22Rv1 (cell line): ENCODE data around the gene ZSWIM5.
"Not testable (repeated sequence)": the region's sequence is repeated elsewhere in the genome, so short reads cannot be mapped to it uniquely, and the experiment has no call there.

Experiments used
- H3K27ac ChIP-seq: fragments of 450-650 bp; 2 replicates; pipeline ENCODE4 v1.5.1; 2017
- CTCF ChIP-seq: fragments of 450-650 bp; IDR thresholded peaks from 2 replicates; pipeline ENCODE4 v1.5.1; 2017; ENCODE audit warnings: mild to moderate bottlenecking
- ZFX ChIP-seq: fragments of 450-650 bp; IDR thresholded peaks from 2 replicates; pipeline ENCODE4 v1.6.1; 2017; ENCODE audit warnings: antibody characterized with exemption, borderline replicate concordance

ZSWIM5 gene

GRCh38 chr1:45123358-45123757 lies 83.0 kb downstream of the ZSWIM5 start:
- TF ChIP-seq ZFX (no peak), CTCF (no peak)
- no peak overlapping the region for H3K27ac ChIP-seq

GRCh38 chr1:45122724-45123123 lies 83.7 kb downstream of the ZSWIM5 start:
- no peak overlapping the region for H3K27ac ChIP-seq
- TF ChIP-seq CTCF (no peak), ZFX (no peak)

- no peak overlapping the region for H3K27ac ChIP-seq
- TF ChIP-seq ZFX, result no peak
Observed at GRCh38 chr1:45117766-45118165, 88.6 kb downstream of the ZSWIM5 start.

- H3K27ac ChIP-seq, result no peak overlapping the region
- TF ChIP-seq CTCF (no peak), ZFX (no peak)
Observed at GRCh38 chr1:45116820-45117219, 89.6 kb downstream of the ZSWIM5 start.

GRCh38 chr1:45116340-45116739 lies 90.1 kb downstream of the ZSWIM5 start:
- TF ChIP-seq ZFX (no peak), CTCF (no peak)
- H3K27ac ChIP-seq, result no peak overlapping the region

- not testable (repeated sequence) for H3K27ac ChIP-seq
Observed at GRCh38 chr1:45115198-45115597, 91.2 kb downstream of the ZSWIM5 start.

GRCh38 chr1:45112661-45113060 lies 93.7 kb downstream of the ZSWIM5 start:
- TF ChIP-seq ZFX (no peak), CTCF (no peak)
- no peak overlapping the region for H3K27ac ChIP-seq

GRCh38 chr1:45111239-45111638 lies 95.2 kb downstream of the ZSWIM5 start:
- TF ChIP-seq CTCF (no peak), ZFX (no peak)
- H3K27ac ChIP-seq, result no peak overlapping the region

GRCh38 chr1:45107782-45108181 lies 98.6 kb downstream of the ZSWIM5 start:
- no peak overlapping the region for H3K27ac ChIP-seq
- TF ChIP-seq ZFX (no peak), CTCF (no peak)

GRCh38 chr1:45106864-45107263 lies 99.5 kb downstream of the ZSWIM5 start:
- H3K27ac ChIP-seq, result not testable (repeated sequence)

GRCh38 chr1:45106156-45106545 lies 100.3 kb downstream of the ZSWIM5 start:
- H3K27ac ChIP-seq, result not testable (repeated sequence)

- H3K27ac ChIP-seq, result not testable (repeated sequence)
Observed at GRCh38 chr1:45105486-45106155, 100.8 kb downstream of the ZSWIM5 start.
